Endodermal cell (in vitro differentiated cells): ENCODE results near the gene CPSF7. TPM values are rescaled to one million over a fixed set of nuclear protein-coding genes. Genes with fewer than 3 reads are reported as not detected.

Source experiments
- DNase-seq: peaks from one replicate; pipeline ENCODE4 v3.0.0-alpha.2; 2017
- H3K27ac ChIP-seq: 2 replicates; pipeline ENCODE4 v1.5.1; 2013; ENCODE audit warnings: mild to moderate bottlenecking, low read depth, low read length, moderate library complexity
- H3K27me3 ChIP-seq: 2 replicates; pipeline ENCODE4 v1.6.1; 2013; ENCODE audit warnings: mild to moderate bottlenecking, low read length, moderate library complexity; ENCODE audit not compliant: insufficient read depth, control insufficient read depth, poor library complexity, severe bottlenecking
- H3K36me3 ChIP-seq: 2 replicates; pipeline ENCODE4 v1.7.0; 2013; ENCODE audit warnings: mild to moderate bottlenecking, low read length, moderate library complexity; ENCODE audit not compliant: control insufficient read depth, insufficient read depth
- H3K4me1 ChIP-seq: one replicate; pipeline ENCODE4 v1.7.0; 2013; ENCODE audit warnings: low read length; ENCODE audit not compliant: control insufficient read depth, insufficient read depth
- H3K4me3 ChIP-seq: 2 replicates; pipeline ENCODE4 v1.5.1; 2013; ENCODE audit warnings: mild to moderate bottlenecking, low read length, moderate library complexity
- H3K9ac ChIP-seq: 2 replicates; pipeline ENCODE4 v1.6.1; 2013; ENCODE audit warnings: mild to moderate bottlenecking, low read length, moderate library complexity; ENCODE audit not compliant: poor library complexity, severe bottlenecking; ENCODE audit errors: extremely low read depth
- H3K9me3 ChIP-seq: 2 replicates; pipeline ENCODE4 v1.6.1; 2013; ENCODE audit warnings: mild to moderate bottlenecking, low read length, moderate library complexity; ENCODE audit not compliant: control insufficient read depth
- H3K27ac Mint-ChIP-seq: 2 replicates; pipeline ENCODE4 v1.8.0; 2020; ENCODE audit warnings: mixed read lengths
- H3K27me3 Mint-ChIP-seq: 2 replicates; pipeline ENCODE4 v1.8.0; 2021; ENCODE audit warnings: mild to moderate bottlenecking, mixed read lengths; ENCODE audit not compliant: insufficient read depth
- H3K36me3 Mint-ChIP-seq: 2 replicates; pipeline ENCODE4 v1.8.0; 2020; ENCODE audit warnings: low read depth, mixed read lengths
- H3K4me1 Mint-ChIP-seq: 2 replicates; pipeline ENCODE4 v1.8.0; 2020; ENCODE audit warnings: mixed read lengths
- H3K4me3 Mint-ChIP-seq: 2 replicates; pipeline ENCODE4 v1.8.0; 2020; ENCODE audit warnings: mild to moderate bottlenecking, moderate library complexity, mixed read lengths
- H3K9me3 Mint-ChIP-seq: 2 replicates; pipeline ENCODE4 v1.8.0; 2020; ENCODE audit warnings: mild to moderate bottlenecking, mixed read lengths
- CTCF ChIP-seq: fragments of 200-600 bp; sonication (generic); conservative IDR thresholded peaks from 2 replicates; pipeline ENCODE4 v1.5.0; 2021; ENCODE audit warnings: antibody characterized with exemption, mild to moderate bottlenecking
- WGBS, 2 experiments: methylation state at CpG; one replicate each; pipeline versions ENCODE4 v1.1.5 to v1.1.7; 2013; ENCODE audit warnings: missing lambda C conversion rate in 2 of 2, mixed read lengths in 1 of 2; ENCODE audit not compliant: insufficient coverage in 1 of 2, insufficient read length in 1 of 2; 5-methylcytosine and 5-hydroxymethylcytosine counted together
- total RNA-seq, 2 donors: library from RNA; stranded (reverse); fragmentation: NEBNext Ultra II Directional in 1 of 2; extraction: Animal tissue kit (Norgen Biotek cat#: 25700) in 1 of 2; gene quantifications; 2 replicates in 1 of 2; 3 replicates in 1 of 2; pipeline ENCODE4 v1.2.1, GENCODE V29; 2021

CPSF7 gene
- total RNA-seq, 2 donors from 2014 or later, result 108 to 117 TPM

- peaks cover 32% of the 10 kb centered on the region for H3K9me3 ChIP-seq
- no peak overlapping the region for H3K4me3 ChIP-seq
- H3K36me3 Mint-ChIP-seq, result peaks cover 31% of the 10 kb centered on the region
- peaks cover 19% of the 10 kb centered on the region for H3K9me3 Mint-ChIP-seq
- H3K36me3 ChIP-seq, result peaks cover 31% of the 10 kb centered on the region
- no peaks in the 10 kb centered on the region for H3K27me3 Mint-ChIP-seq
- H3K27ac ChIP-seq, result no peak overlapping the region
- H3K4me1 ChIP-seq, result no peaks in the 10 kb centered on the region
- no peak overlapping the region for H3K27ac Mint-ChIP-seq
- WGBS, 2 experiments, result 95% methylated on average over 4 of the region's 5 CpGs
- DNase-seq, result no peak
- no peaks in the 10 kb centered on the region for H3K4me1 Mint-ChIP-seq
- no peak for TF ChIP-seq CTCF
- H3K27me3 ChIP-seq, result no peaks in the 10 kb centered on the region
- no peak overlapping the region for H3K9ac ChIP-seq
- no peak overlapping the region for H3K4me3 Mint-ChIP-seq
Measured at GRCh38 chr11:61378713-61379313, 51.0 kb downstream of the CPSF7 start.

GRCh38 chr11:61377461-61378160 is 52.2 kb downstream of the CPSF7 start:
- Histone ChIP-seq H3K4me3 (no peak overlapping the region), H3K36me3 (peaks cover 40% of the 10 kb centered on the region), H3K4me1 (no peaks in the 10 kb centered on the region), H3K27ac (no peak overlapping the region), H3K9ac (no peak overlapping the region), H3K9me3 (peaks cover 43% of the 10 kb centered on the region), H3K27me3 (no peaks in the 10 kb centered on the region)
- Mint-ChIP-seq H3K27me3 (no peaks in the 10 kb centered on the region), H3K36me3 (peaks cover 38% of the 10 kb centered on the region), H3K27ac (no peak overlapping the region), H3K9me3 (peaks cover 29% of the 10 kb centered on the region), H3K4me1 (no peaks in the 10 kb centered on the region), H3K4me3 (no peak overlapping the region)
- no peak for DNase-seq
- no peak for TF ChIP-seq CTCF
- 88 to 93% methylated on average over 4 to 5 of the region's 6 CpGs for WGBS, 2 experiments

GRCh38 chr11:61375761-61376108 is 54.0 kb downstream of the CPSF7 start:
- Mint-ChIP-seq H3K27me3 (no peaks in the 10 kb centered on the region), H3K36me3 (peaks cover 51% of the 10 kb centered on the region)
- no peak overlapping the region for H3K4me3 ChIP-seq

More at GRCh38 chr11:61375761-61376108, 54.0 kb downstream of the CPSF7 start:
- Histone ChIP-seq H3K36me3 (peaks cover 45% of the 10 kb centered on the region), H3K9me3 (peaks cover 58% of the 10 kb centered on the region), H3K9ac (no peak overlapping the region), H3K27me3 (no peaks in the 10 kb centered on the region), H3K27ac (no peak overlapping the region), H3K4me1 (no peaks in the 10 kb centered on the region)
- Mint-ChIP-seq H3K4me1 (no peaks in the 10 kb centered on the region), H3K4me3 (no peak overlapping the region), H3K9me3 (peaks cover 45% of the 10 kb centered on the region), H3K27ac (no peak overlapping the region)
- WGBS, 2 experiments, result 93 to 95% methylated on average over 6 of the region's 6 CpGs
- no peak for TF ChIP-seq CTCF
- DNase-seq, result no peak
